Liver (tissue), 3 donors: Measurements from ENCODE around the gene EML6.

ENCODE experiments used
- ATF3 ChIP-seq: IDR thresholded peaks from 2 replicates; pipeline ENCODE4 v1.6.1; 2016; ENCODE audit warnings: antibody characterized with exemption
- CTCF ChIP-seq: fragments of 150-350 bp; IDR thresholded peaks from 2 replicates; pipeline ENCODE4 v1.5.1; 2017; ENCODE audit warnings: improper control_type of control experiment, low read depth, low read length; ENCODE audit not compliant: missing input control
- EGR1 ChIP-seq, 2 donors: IDR thresholded peaks; 2 replicates each; pipeline ENCODE4 v1.6.1; 2016 to 2018; ENCODE audit warnings: antibody characterized with exemption in 2 of 2, low read depth in 2 of 2
- FOXA1 ChIP-seq: IDR thresholded peaks from 2 replicates; pipeline ENCODE4 v1.6.1; 2016; ENCODE audit warnings: antibody characterized with exemption
- JUND ChIP-seq, 2 donors: IDR thresholded peaks; 2 replicates each; pipeline ENCODE4 v1.6.1; 2016; ENCODE audit warnings: antibody characterized with exemption in 2 of 2
- MAX ChIP-seq: IDR thresholded peaks from 2 replicates; pipeline ENCODE4 v1.6.1; 2016; ENCODE audit warnings: antibody characterized with exemption
- RAD21 ChIP-seq, 2 donors: IDR thresholded peaks; 2 replicates each; pipeline ENCODE4 v1.6.1; 2016; ENCODE audit warnings: antibody characterized with exemption in 2 of 2, mild to moderate bottlenecking in 2 of 2
- REST ChIP-seq: IDR thresholded peaks from 2 replicates; pipeline ENCODE4 v1.6.1; 2016; ENCODE audit warnings: antibody characterized with exemption, mild to moderate bottlenecking
- RXRA ChIP-seq, 2 donors: IDR thresholded peaks; 2 replicates each; pipeline ENCODE4 v1.6.1; 2017 to 2018; ENCODE audit warnings: antibody characterized with exemption in 2 of 2, mild to moderate bottlenecking in 1 of 2
- SP1 ChIP-seq: IDR thresholded peaks from 2 replicates; pipeline ENCODE4 v1.6.1; 2018; ENCODE audit warnings: antibody characterized with exemption, mild to moderate bottlenecking
- ZBTB33 ChIP-seq: IDR thresholded peaks from 2 replicates; pipeline ENCODE4 v1.6.1; 2016; ENCODE audit warnings: antibody characterized with exemption
- donor health status: healthy.
- donor health status: healthy.

GRCh38 chr2:54763636-54764291 lies 40.3 kb downstream of the EML6 start:
- no peak for TF ChIP-seq REST
- no peak for TF ChIP-seq CTCF
- TF ChIP-seq ATF3, result no peak
- no peak for TF ChIP-seq JUND (IDR thresholded peaks at IDR 0.05)
- TF ChIP-seq EGR1 (IDR thresholded peaks at IDR 0.05; ENCODE audit: low read depth in 2 of 2), result no peak
- no peak for TF ChIP-seq MAX
- TF ChIP-seq RXRA (IDR thresholded peaks at IDR 0.05), result no peak
- peak in 1 of 2 donors; percentile 39 for TF ChIP-seq RAD21 (IDR thresholded peaks at IDR 0.05)
- no peak for TF ChIP-seq ZBTB33
- TF ChIP-seq FOXA1, result no peak
- no peak for TF ChIP-seq SP1
